SK-N-SH (cell line): ENCODE measurements around the gene MAD1L1. TPM values are rescaled to one million over a fixed set of nuclear protein-coding genes. Genes with fewer than 3 reads are reported as not detected.

ENCODE experiments used
- CTCF ChIA-PET: fragments of 300-600, 350-600 bp; formaldehyde crosslinking; extraction: SDS; loops from one replicate; lab custom pipeline; 2021; lab: Yijun Ruan, JAX
- POLR2A ChIA-PET: fragments of 350-600 bp; sonication (Branson Sonifier 250); formaldehyde crosslinking; extraction: SDS; loops from one replicate; lab custom pipeline; 2020; ENCODE audit warnings: antibody characterized with exemption, inconsistent platforms; lab: Yijun Ruan, JAX
- DNase-seq: peaks from one replicate; pipeline ENCODE4 v3.0.0; 2012
- H2AFZ ChIP-seq: fragments of 200-600 bp; sonication (generic); 2 replicates; pipeline ENCODE4 v1.8.1; 2016; ENCODE audit warnings: antibody characterized with exemption, mild to moderate bottlenecking, low read depth
- H3F3A ChIP-seq: fragments of 200-600 bp; sonication (generic); replicated peaks from 2 replicates; pipeline ENCODE3; 2016; ENCODE audit warnings: antibody characterized with exemption, mild to moderate bottlenecking; ENCODE audit not compliant: insufficient read depth
- H3K27ac ChIP-seq, 2 experiments: fragments of 200-500 bp in 1 of 2; fragments of 200-600 bp in 1 of 2; sonication (Bioruptor generic) in 1 of 2; sonication (generic), shearing (Covaris generic) in 1 of 2; 2 replicates each; pipeline versions ENCODE4 v1.5.1 to v1.6.1; 2014 to 2016; ENCODE audit warnings: low read depth in 2 of 2, inconsistent platforms in 1 of 2, low read length in 1 of 2, mild to moderate bottlenecking in 1 of 2, mixed read lengths in 1 of 2
- H3K27me3 ChIP-seq: fragments of 200-600 bp; sonication (generic), shearing (Covaris generic); 2 replicates; pipeline ENCODE4 v1.6.1; 2016; ENCODE audit warnings: mixed run types; ENCODE audit not compliant: insufficient read depth
- H3K36me3 ChIP-seq, 2 experiments: fragments of 200-500 bp in 1 of 2; fragments of 200-600 bp in 1 of 2; sonication (Bioruptor generic) in 1 of 2; sonication (generic) in 1 of 2; replicated peaks in 1 of 2; 2 replicates each; pipeline versions ENCODE3 to v1.5.1; 2014 to 2016; ENCODE audit warnings: low read length in 1 of 2, mild to moderate bottlenecking in 1 of 2; ENCODE audit not compliant: insufficient read depth in 2 of 2, control insufficient read depth in 1 of 2
- H3K4me1 ChIP-seq, 2 experiments: fragments of 200-500 bp in 1 of 2; fragments of 200-600 bp in 1 of 2; sonication (Bioruptor generic) in 1 of 2; sonication (generic), shearing (Covaris generic) in 1 of 2; 2 replicates each; pipeline versions ENCODE4 v1.5.1 to v1.6.1; 2014 to 2016; ENCODE audit warnings: low read depth in 1 of 2, low read length in 1 of 2, mixed run types in 1 of 2; ENCODE audit not compliant: insufficient read depth in 2 of 2, control insufficient read depth in 1 of 2
- H3K4me2 ChIP-seq: fragments of 200-600 bp; sonication (generic), shearing (Covaris generic); 2 replicates; pipeline ENCODE4 v1.6.1; 2017; ENCODE audit warnings: mixed run types
- H3K4me3 ChIP-seq, 2 experiments: fragments of 200-500 bp in 1 of 2; fragments of 200-600 bp in 1 of 2; sonication (Bioruptor generic) in 1 of 2; sonication (generic), shearing (Covaris generic) in 1 of 2; 2 replicates each; pipeline versions ENCODE4 v1.5.1 to v1.8.1; 2014 to 2016; ENCODE audit warnings: low read depth in 2 of 2, inconsistent platforms in 1 of 2, low read length in 1 of 2, mild to moderate bottlenecking in 1 of 2, mixed read lengths in 1 of 2, moderate library complexity in 1 of 2
- H3K79me2 ChIP-seq: fragments of 200-600 bp; sonication (generic); 2 replicates; pipeline ENCODE4 v1.8.1; 2017; ENCODE audit warnings: mild to moderate bottlenecking; ENCODE audit not compliant: insufficient read depth
- H3K9ac ChIP-seq: fragments of 200-600 bp; sonication (generic); 2 replicates; pipeline ENCODE4 v1.6.1; 2017; ENCODE audit warnings: mixed run types
- H3K9me2 ChIP-seq: fragments of 200-600 bp; sonication (generic); 2 replicates; pipeline ENCODE4 v1.6.1; 2017; ENCODE audit warnings: mixed run types
- H3K9me3 ChIP-seq: fragments of 200-600 bp; sonication (generic); 2 replicates; pipeline ENCODE4 v1.6.1; 2017; ENCODE audit warnings: mixed run types, mild to moderate bottlenecking, moderate library complexity
- H4K20me1 ChIP-seq: fragments of 200-600 bp; sonication (generic); 2 replicates; pipeline ENCODE4 v1.6.1; 2017; ENCODE audit warnings: mild to moderate bottlenecking, mixed run types; ENCODE audit not compliant: insufficient read depth
- CHD2 ChIP-seq: fragments of 150-350 bp; IDR thresholded peaks from 2 replicates; pipeline ENCODE4 v1.6.1; 2018; ENCODE audit warnings: low read length; ENCODE audit not compliant: partially characterized antibody
- ELF1 ChIP-seq: IDR thresholded peaks from 2 replicates; pipeline ENCODE4 v1.4.0; 2012
- FOSL2 ChIP-seq: IDR thresholded peaks from 2 replicates; pipeline ENCODE4 v1.4.0; 2012; ENCODE audit warnings: low read depth, mild to moderate bottlenecking, moderate library complexity, borderline replicate concordance
- JUND ChIP-seq: IDR thresholded peaks from 2 replicates; pipeline ENCODE4 v1.4.0; 2012
- MEF2A ChIP-seq: IDR thresholded peaks from 2 replicates; pipeline ENCODE4 v1.4.0; 2012; ENCODE audit warnings: low read depth, borderline replicate concordance
- NRF1 ChIP-seq: IDR thresholded peaks from 2 replicates; pipeline ENCODE4 v1.6.1; 2012; ENCODE audit warnings: low read depth, mild to moderate bottlenecking, low read length
- POLR2AphosphoS5 ChIP-seq: IDR thresholded peaks from 2 replicates; pipeline ENCODE4 v1.6.1; 2012; ENCODE audit warnings: low read depth, low read length
- RFX5 ChIP-seq: IDR thresholded peaks from 2 replicates; pipeline ENCODE4 v1.6.1; 2012; ENCODE audit warnings: mild to moderate bottlenecking, improper control_type of control experiment, low read length
- RXRA ChIP-seq: IDR thresholded peaks from 2 replicates; pipeline ENCODE4 v1.4.0; 2012; ENCODE audit warnings: low read depth, mild to moderate bottlenecking, borderline replicate concordance
- SIN3A ChIP-seq: IDR thresholded peaks from 2 replicates; pipeline ENCODE4 v1.6.1; 2012; ENCODE audit warnings: low read depth, mild to moderate bottlenecking, low read length, moderate library complexity, borderline replicate concordance
- TAF1 ChIP-seq: IDR thresholded peaks from 2 replicates; pipeline ENCODE4 v1.6.1; 2012; ENCODE audit warnings: low read depth, mild to moderate bottlenecking, low read length, moderate library complexity, borderline replicate concordance
- TCF12 ChIP-seq: IDR thresholded peaks from 2 replicates; pipeline ENCODE4 v1.4.0; 2012
- WGBS: methylation state at CpG from one replicate; pipeline ENCODE4 v1.1.6; 2017; ENCODE audit warnings: low lambda C conversion rate; 5-methylcytosine and 5-hydroxymethylcytosine counted together
- polyA plus RNA-seq, 3 experiments: library from polyadenylated mRNA; depleted of rRNA; stranded (reverse); fragments of >200 nt; gene quantifications; 2 replicates each; pipeline ENCODE4 v1.2.3, GENCODE V29; 2012
- TF ChIP-seq, protein P1 (sequence below): IDR thresholded peaks from 2 replicates; pipeline ENCODE4 v1.6.1; 2012; ENCODE audit warnings: mild to moderate bottlenecking, low read depth, low read length, moderate library complexity
- TF ChIP-seq, protein P2 (sequence below): fragments of 150-350 bp; IDR thresholded peaks from 2 replicates; pipeline ENCODE4 v1.6.1; 2017; ENCODE audit warnings: antibody characterized with exemption, low read length, low read depth, borderline replicate concordance
- TF ChIP-seq, protein P3 (sequence below): fragments of 150-350 bp; IDR thresholded peaks from 2 replicates; pipeline ENCODE4 v1.6.1; 2016; ENCODE audit warnings: mild to moderate bottlenecking, low read depth, low read length
- TF ChIP-seq, protein P4 (sequence below): fragments of 200-600 bp; sonication (generic); IDR thresholded peaks from 2 replicates; pipeline ENCODE4 v1.6.1; 2017; ENCODE audit warnings: antibody characterized with exemption, mild to moderate bottlenecking, moderate library complexity
- TF ChIP-seq, protein P5 (sequence below): IDR thresholded peaks from 2 replicates; pipeline ENCODE4 v1.4.0; 2012; ENCODE audit warnings: low read depth, borderline replicate concordance

The MAD1L1 gene
- polyA plus RNA-seq, 1 of the 3 experiments (the other 2 are of a cell fraction), result 46.2 TPM

DNA sequence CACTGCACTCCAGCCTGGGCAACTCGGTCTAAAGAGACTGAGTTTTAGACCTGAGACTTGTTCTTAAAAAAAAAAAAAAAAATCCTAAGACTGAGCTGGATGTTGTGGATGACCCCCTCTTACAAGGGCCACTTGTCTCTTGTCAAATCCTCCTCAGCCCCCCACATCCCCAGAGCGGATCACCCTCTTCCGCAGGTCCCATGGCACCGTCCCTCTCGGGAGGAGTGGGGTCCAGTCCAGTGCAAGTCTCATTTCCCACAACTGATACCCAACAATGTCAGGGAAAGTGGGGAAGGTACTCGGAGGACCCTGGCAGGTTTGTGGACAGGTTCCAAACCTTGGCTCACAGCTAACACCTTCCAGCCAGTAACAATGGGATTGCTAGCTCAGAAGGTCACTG lies 462.4 kb downstream of the MAD1L1 start:
- H3K27ac ChIP-seq, result no peak overlapping the region
- ChIA-PET CTCF (interaction anchor here (0.8 kb wide), 1 partner anchor 191 kb away, joined by 3 read pairs; no protein-coding TSS in a partner anchor), POLR2A (no interaction called here)
- no peak overlapping the region for H3K9ac ChIP-seq
- H3K4me3 ChIP-seq, result no peak overlapping the region
- H3K36me3 ChIP-seq, result no peaks in the 10 kb centered on the region
- no peaks in the 10 kb centered on the region for H3K9me3 ChIP-seq
- no peak overlapping the region for H3K4me2 ChIP-seq
- no peaks in the 10 kb centered on the region for H3K4me1 ChIP-seq
- TF ChIP-seq RFX5 (no peak), RXRA (no peak), ELF1 (no peak), NRF1 (no peak), JUND (no peak), FOSL2 (no peak), SIN3A (no peak), CHD2 (no peak), MEF2A (no peak), TCF12 (no peak), POLR2AphosphoS5 (no peak), TAF1 (no peak)
- TF ChIP-seq, protein P1, sequence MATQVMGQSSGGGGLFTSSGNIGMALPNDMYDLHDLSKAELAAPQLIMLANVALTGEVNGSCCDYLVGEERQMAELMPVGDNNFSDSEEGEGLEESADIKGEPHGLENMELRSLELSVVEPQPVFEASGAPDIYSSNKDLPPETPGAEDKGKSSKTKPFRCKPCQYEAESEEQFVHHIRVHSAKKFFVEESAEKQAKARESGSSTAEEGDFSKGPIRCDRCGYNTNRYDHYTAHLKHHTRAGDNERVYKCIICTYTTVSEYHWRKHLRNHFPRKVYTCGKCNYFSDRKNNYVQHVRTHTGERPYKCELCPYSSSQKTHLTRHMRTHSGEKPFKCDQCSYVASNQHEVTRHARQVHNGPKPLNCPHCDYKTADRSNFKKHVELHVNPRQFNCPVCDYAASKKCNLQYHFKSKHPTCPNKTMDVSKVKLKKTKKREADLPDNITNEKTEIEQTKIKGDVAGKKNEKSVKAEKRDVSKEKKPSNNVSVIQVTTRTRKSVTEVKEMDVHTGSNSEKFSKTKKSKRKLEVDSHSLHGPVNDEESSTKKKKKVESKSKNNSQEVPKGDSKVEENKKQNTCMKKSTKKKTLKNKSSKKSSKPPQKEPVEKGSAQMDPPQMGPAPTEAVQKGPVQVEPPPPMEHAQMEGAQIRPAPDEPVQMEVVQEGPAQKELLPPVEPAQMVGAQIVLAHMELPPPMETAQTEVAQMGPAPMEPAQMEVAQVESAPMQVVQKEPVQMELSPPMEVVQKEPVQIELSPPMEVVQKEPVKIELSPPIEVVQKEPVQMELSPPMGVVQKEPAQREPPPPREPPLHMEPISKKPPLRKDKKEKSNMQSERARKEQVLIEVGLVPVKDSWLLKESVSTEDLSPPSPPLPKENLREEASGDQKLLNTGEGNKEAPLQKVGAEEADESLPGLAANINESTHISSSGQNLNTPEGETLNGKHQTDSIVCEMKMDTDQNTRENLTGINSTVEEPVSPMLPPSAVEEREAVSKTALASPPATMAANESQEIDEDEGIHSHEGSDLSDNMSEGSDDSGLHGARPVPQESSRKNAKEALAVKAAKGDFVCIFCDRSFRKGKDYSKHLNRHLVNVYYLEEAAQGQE, result no peak
- TF ChIP-seq, protein P2, sequence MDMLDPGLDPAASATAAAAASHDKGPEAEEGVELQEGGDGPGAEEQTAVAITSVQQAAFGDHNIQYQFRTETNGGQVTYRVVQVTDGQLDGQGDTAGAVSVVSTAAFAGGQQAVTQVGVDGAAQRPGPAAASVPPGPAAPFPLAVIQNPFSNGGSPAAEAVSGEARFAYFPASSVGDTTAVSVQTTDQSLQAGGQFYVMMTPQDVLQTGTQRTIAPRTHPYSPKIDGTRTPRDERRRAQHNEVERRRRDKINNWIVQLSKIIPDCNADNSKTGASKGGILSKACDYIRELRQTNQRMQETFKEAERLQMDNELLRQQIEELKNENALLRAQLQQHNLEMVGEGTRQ, result no peak
- TF ChIP-seq, protein P3, sequence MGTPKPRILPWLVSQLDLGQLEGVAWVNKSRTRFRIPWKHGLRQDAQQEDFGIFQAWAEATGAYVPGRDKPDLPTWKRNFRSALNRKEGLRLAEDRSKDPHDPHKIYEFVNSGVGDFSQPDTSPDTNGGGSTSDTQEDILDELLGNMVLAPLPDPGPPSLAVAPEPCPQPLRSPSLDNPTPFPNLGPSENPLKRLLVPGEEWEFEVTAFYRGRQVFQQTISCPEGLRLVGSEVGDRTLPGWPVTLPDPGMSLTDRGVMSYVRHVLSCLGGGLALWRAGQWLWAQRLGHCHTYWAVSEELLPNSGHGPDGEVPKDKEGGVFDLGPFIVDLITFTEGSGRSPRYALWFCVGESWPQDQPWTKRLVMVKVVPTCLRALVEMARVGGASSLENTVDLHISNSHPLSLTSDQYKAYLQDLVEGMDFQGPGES, result no peak
- TF ChIP-seq, protein P4, sequence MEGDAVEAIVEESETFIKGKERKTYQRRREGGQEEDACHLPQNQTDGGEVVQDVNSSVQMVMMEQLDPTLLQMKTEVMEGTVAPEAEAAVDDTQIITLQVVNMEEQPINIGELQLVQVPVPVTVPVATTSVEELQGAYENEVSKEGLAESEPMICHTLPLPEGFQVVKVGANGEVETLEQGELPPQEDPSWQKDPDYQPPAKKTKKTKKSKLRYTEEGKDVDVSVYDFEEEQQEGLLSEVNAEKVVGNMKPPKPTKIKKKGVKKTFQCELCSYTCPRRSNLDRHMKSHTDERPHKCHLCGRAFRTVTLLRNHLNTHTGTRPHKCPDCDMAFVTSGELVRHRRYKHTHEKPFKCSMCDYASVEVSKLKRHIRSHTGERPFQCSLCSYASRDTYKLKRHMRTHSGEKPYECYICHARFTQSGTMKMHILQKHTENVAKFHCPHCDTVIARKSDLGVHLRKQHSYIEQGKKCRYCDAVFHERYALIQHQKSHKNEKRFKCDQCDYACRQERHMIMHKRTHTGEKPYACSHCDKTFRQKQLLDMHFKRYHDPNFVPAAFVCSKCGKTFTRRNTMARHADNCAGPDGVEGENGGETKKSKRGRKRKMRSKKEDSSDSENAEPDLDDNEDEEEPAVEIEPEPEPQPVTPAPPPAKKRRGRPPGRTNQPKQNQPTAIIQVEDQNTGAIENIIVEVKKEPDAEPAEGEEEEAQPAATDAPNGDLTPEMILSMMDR, result no peak
- TF ChIP-seq, protein P5, sequence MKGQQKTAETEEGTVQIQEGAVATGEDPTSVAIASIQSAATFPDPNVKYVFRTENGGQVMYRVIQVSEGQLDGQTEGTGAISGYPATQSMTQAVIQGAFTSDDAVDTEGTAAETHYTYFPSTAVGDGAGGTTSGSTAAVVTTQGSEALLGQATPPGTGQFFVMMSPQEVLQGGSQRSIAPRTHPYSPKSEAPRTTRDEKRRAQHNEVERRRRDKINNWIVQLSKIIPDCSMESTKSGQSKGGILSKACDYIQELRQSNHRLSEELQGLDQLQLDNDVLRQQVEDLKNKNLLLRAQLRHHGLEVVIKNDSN, result no peak
- no peaks in the 10 kb centered on the region for H3F3A ChIP-seq
- DNase-seq, result no peak
- H3K9me2 ChIP-seq, result no peaks in the 10 kb centered on the region
- WGBS, result 55% methylated on average over 6 of the region's 6 CpGs
- H3K79me2 ChIP-seq, result no peaks in the 10 kb centered on the region
- H4K20me1 ChIP-seq, result no peaks in the 10 kb centered on the region
- H3K27me3 ChIP-seq, result no peaks in the 10 kb centered on the region
- no peak overlapping the region for H2AFZ ChIP-seq
